ENCODE results near the gene CIB2. TPM values are rescaled to one million over a fixed set of nuclear protein-coding genes. Genes with fewer than 3 reads are reported as not detected.
A peak's percentile ranks its signal among the peaks of the same experiment; 100 is the strongest.

The CIB2 gene
- 10 to 100 TPM in 5 of 9 donors, 1 to 10 TPM in 4; 3.3 to 18.5 (median 10.4) TPM for total RNA-seq
- 1 to 10 TPM; 5.3 TPM for polyA plus RNA-seq
- long read RNA-seq, donor 1, transcript CIB2-201 (6 exons, 1,598 nt) = major isoform, 23 of 32 reads
- long read RNA-seq, donor 1, partial matches to known transcripts = 5 of 32 reads
- long read RNA-seq, donor 1, other reads (novel, unspliced or antisense) = 4 of 32 reads
- long read RNA-seq, donor 2, partial matches to known transcripts = 3 of 5 reads
- long read RNA-seq, donor 2, other reads (novel, unspliced or antisense) = 2 of 5 reads
- long read RNA-seq, donor 3, transcript CIB2-201 (6 exons, 1,598 nt) = major isoform, 8 of 12 reads
- long read RNA-seq, donor 3, partial matches to known transcripts = 1 of 12 reads
- long read RNA-seq, donor 3, other reads (novel, unspliced or antisense) = 2 of 12 reads

DNA sequence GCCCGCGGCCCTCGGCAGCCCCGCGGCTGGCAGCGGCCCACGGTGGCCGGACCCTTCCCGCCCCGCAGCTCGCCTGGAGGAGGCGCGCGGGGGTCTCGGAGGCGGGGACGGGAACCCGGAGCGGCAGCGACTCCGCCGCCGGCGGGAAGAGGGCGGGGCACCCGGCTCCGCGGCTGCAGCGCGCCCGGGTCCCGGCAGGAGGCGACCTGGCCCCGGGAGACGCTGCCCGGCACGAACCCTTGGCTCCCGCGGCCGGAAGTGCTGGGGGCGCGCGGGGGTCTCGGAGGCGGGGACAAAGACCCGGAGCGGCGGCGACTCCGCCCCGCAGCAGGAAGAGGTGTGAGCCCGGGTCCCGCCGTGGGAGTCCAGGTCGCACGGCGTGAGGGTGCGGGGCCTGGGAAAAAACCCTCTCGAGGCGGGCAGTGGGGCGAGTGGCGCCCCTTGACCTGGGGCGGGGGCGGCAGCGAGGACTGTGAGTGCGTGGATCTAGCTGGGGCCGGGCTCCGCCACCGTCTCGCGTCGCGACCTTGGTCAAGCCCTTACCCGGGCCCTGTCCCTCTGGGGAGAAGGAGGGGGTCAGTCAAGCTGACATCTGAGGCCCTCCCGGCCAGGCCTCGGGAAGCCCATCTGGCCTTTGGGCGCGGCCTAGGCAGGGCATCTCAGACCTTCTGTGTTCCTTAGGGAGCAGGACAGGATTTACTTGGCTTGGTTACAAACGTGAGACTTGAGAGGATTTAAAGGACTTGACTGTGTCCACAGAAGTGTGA is at the start of gene CIB2:
Gene CIB2, minus strand, starts transcription at position 151 of the 767 bp plus-strand sequence. CDS start 230 bp downstream, outside the sequence.
- DNase-seq (peak; percentile 76 to 90 (median 78)), ATAC-seq (peak; percentile 48 to 95 (median 86))
- Histone ChIP-seq H3K27me3 (no peaks in the 10 kb centered on the region), H3K4me1 (peaks cover 0 to 18% (median 7%) of the 10 kb centered on the region in 12 donors), H3K27ac (peak within 1 kb of the TSS; percentile 58 to 93 (median 80)), H3K4me3 (peak within 1 kb of the TSS; percentile 58 to 97 (median 76)), H3K36me3 (no peaks in the 10 kb centered on the region), H3K9me3 (no peaks in the 10 kb centered on the region)
- intact Hi-C loops (cut with DNase I) = loop anchor here in 9 of 10 donors (2.0 to 10.0 kb wide), 5 partner anchors 41 to 111 kb away; no protein-coding TSS in a partner anchor
- WGBS, 4 donors = 0 to 1% (median 0%) methylated on average over 25 to 79 of the region's 79 CpGs
- peak in 1 of 2 donors; percentile 47 for TF ChIP-seq POLR2A (IDR thresholded peaks at IDR 0.05)
- TF ChIP-seq, protein P1, sequence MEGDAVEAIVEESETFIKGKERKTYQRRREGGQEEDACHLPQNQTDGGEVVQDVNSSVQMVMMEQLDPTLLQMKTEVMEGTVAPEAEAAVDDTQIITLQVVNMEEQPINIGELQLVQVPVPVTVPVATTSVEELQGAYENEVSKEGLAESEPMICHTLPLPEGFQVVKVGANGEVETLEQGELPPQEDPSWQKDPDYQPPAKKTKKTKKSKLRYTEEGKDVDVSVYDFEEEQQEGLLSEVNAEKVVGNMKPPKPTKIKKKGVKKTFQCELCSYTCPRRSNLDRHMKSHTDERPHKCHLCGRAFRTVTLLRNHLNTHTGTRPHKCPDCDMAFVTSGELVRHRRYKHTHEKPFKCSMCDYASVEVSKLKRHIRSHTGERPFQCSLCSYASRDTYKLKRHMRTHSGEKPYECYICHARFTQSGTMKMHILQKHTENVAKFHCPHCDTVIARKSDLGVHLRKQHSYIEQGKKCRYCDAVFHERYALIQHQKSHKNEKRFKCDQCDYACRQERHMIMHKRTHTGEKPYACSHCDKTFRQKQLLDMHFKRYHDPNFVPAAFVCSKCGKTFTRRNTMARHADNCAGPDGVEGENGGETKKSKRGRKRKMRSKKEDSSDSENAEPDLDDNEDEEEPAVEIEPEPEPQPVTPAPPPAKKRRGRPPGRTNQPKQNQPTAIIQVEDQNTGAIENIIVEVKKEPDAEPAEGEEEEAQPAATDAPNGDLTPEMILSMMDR (IDR thresholded peaks at IDR 0.05) = peak; percentile 52 to 93 (median 83)

DNA sequence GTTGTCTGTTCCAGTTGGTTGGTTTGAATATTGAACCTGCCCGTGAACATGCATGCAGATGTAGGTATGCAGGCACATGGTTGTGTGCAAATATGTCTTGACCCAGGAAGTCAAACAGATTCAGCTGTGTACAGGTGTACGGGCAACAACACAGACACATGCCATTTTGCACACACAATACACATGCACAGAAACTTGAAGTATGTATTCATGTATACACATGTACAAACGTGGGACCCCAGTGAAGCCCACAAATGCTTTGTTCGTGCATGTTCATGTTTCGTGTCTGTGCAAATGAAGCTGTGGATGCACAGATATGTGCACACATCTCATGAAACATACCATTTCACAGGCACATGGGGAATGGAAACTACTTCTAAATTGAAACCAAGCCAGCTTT is 48.7 kb upstream of the CIB2 start:
- ATAC-seq = no peak
- Histone ChIP-seq H3K4me1 (no peaks in the 10 kb centered on the region), H3K4me3 (no peak overlapping the region), H3K9me3 (no peaks in the 10 kb centered on the region), H3K27ac (no peak overlapping the region), H3K27me3 (no peaks in the 10 kb centered on the region), H3K36me3 (no peaks in the 10 kb centered on the region)
- no peak for DNase-seq
- intact Hi-C loops (cut with DNase I) = loop anchor here in 5 of 10 donors (5.0 kb wide), 3 partner anchors 57 to 68 kb away; no protein-coding TSS in a partner anchor
- WGBS, 4 donors = 83 to 96% (median 91%) methylated on average over 5 of the region's 5 CpGs
- TF ChIP-seq, protein P1 (IDR thresholded peaks at IDR 0.05) = no peak
- TF ChIP-seq POLR2A (IDR thresholded peaks at IDR 0.05) = no peak

DNA sequence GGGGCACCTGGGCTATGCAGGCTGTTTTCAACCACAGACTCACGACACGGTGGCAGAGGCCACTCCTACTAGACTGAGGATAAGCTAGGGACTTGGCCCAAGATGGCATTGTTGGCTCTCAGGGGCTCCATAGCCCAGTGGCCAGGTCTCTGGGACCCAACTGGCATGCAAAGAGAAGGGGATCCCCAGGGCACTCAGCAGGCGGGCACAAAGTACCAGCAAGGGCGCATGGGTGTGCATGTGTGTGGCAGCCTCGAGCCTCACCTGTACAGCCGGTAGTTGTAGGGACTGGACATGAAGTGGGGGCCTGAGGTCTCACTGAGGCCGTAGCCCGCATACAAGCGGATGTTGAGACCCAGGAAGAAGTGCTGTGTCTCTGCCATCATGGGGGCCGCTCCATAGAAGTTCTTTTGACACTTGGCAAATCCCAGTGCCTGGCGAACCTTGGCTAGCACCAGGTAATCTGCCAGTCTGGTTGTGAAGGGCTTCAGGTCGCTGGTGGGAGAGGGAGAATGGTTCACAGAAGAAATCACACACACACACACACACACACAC is 48.1 kb upstream of the CIB2 start:
- Histone ChIP-seq H3K36me3 (peaks cover 0 to 1% (median 0%) of the 10 kb centered on the region in 9 donors), H3K9me3 (no peaks in the 10 kb centered on the region), H3K4me3 (no peak overlapping the region), H3K27ac (no peak overlapping the region), H3K27me3 (no peaks in the 10 kb centered on the region), H3K4me1 (no peaks in the 10 kb centered on the region)
- 86 to 96% (median 92%) methylated on average over 10 to 12 of the region's 12 CpGs for WGBS, 4 donors
- intact Hi-C loops (cut with DNase I) = loop anchor here in 5 of 10 donors (5.0 kb wide), 2 partner anchors 58 to 63 kb away; no protein-coding TSS in a partner anchor
- no peak for DNase-seq
- TF ChIP-seq, protein P1 (IDR thresholded peaks at IDR 0.05) = no peak
- no peak for TF ChIP-seq POLR2A (IDR thresholded peaks at IDR 0.05)
- ATAC-seq = no peak

Data from heart left ventricle (tissue), 16 donors.